Measurements from ENCODE around the gene WRAP73. TPM values are rescaled to one million over a fixed set of nuclear protein-coding genes. Genes with fewer than 3 reads are reported as not detected.
"Not testable (repeated sequence)": the region's sequence is repeated elsewhere in the genome, so short reads cannot be mapped to it uniquely, and the experiment has no call there.

WRAP73 gene
- total RNA-seq, 1 donor from 2014 or later, result 13.9 TPM

GRCh38 chr1:3596663-3597598 lies 53.0 kb downstream of the WRAP73 start:
- no peak for ATAC-seq

GRCh38 chr1:3595949-3596348 lies 54.0 kb downstream of the WRAP73 start:
- ATAC-seq, result no peak

GRCh38 chr1:3594706-3595377 lies 55.1 kb downstream of the WRAP73 start:
- ATAC-seq, result no peak

GRCh38 chr1:3593745-3594144 lies 56.2 kb downstream of the WRAP73 start:
- ATAC-seq, result no peak

GRCh38 chr1:3593334-3593733 lies 56.6 kb downstream of the WRAP73 start:
- ATAC-seq, result no peak

- no peak for ATAC-seq
Measured at GRCh38 chr1:3590951-3591865, 58.7 kb downstream of the WRAP73 start.

- ATAC-seq, result no peak
Measured at GRCh38 chr1:3590139-3590763, 59.7 kb downstream of the WRAP73 start.

GRCh38 chr1:3588395-3588794 lies 61.5 kb downstream of the WRAP73 start:
- ATAC-seq, result no peak

GRCh38 chr1:3586986-3587759 lies 62.7 kb downstream of the WRAP73 start:
- ATAC-seq, result no peak

GRCh38 chr1:3585940-3586568 lies 63.8 kb downstream of the WRAP73 start:
- no peak for ATAC-seq

GRCh38 chr1:3585353-3585868 lies 64.5 kb downstream of the WRAP73 start:
- not testable (repeated sequence) for ATAC-seq

- ATAC-seq, result no peak
Measured at GRCh38 chr1:3584915-3585314, 65.0 kb downstream of the WRAP73 start.

- ATAC-seq, result not testable (repeated sequence)
Measured at GRCh38 chr1:3583751-3584150, 66.2 kb downstream of the WRAP73 start.

GRCh38 chr1:3581296-3582036 lies 68.4 kb downstream of the WRAP73 start:
- no peak for ATAC-seq

Other genes with a start within 250 kb of the WRAP73 start
- 19.9 TPM for gene ARHGEF16, start 195.4 kb downstream of the WRAP73 start, total RNA-seq
- 12.5 TPM for gene MEGF6, start 38.6 kb downstream of the WRAP73 start, total RNA-seq
- 40.3 TPM for gene TPRG1L, start 25.1 kb downstream of the WRAP73 start, total RNA-seq
- 5.2 TPM for gene TP73, start 2.4 kb upstream of the WRAP73 start, total RNA-seq
- gene CCDC27, start 102.3 kb upstream of the WRAP73 start, total RNA-seq, result not detected
- gene SMIM1, start 122.6 kb upstream of the WRAP73 start, total RNA-seq, result 1.5 TPM
- 38.6 TPM for gene LRRC47, start 146.4 kb upstream of the WRAP73 start, total RNA-seq
- 27.8 TPM for gene CEP104, start 207.1 kb upstream of the WRAP73 start, total RNA-seq
- 2.4 TPM for gene DFFB, start 207.4 kb upstream of the WRAP73 start, total RNA-seq

All from esophagus mucosa (tissue), 1 donor.